ENCODE measurements around the gene LANCL3. TPM values are rescaled to one million over a fixed set of nuclear protein-coding genes. Genes with fewer than 3 reads are reported as not detected.

The LANCL3 gene
- total and polyA plus RNA-seq, 3 donors from 2014 or later = 0.67 to 1.1 (median 1.0) TPM

GRCh38 chrX:37678574-37678973 is 107.1 kb downstream of the LANCL3 start:
- intact Hi-C loops (cut with DNase I; ENCODE audit: low total_unique reads) = no loop called here
- Histone ChIP-seq H3K36me3 (ENCODE audit: low read depth, missing control alignments) (no peaks in the 10 kb centered on the region), H3K27me3 (no peaks in the 10 kb centered on the region), H3K9me3 (no peaks in the 10 kb centered on the region), H3K27ac (no peak overlapping the region), H3K4me3 (no peak overlapping the region), H3K4me1 (no peaks in the 10 kb centered on the region)
- no peak for TF ChIP-seq POLR2A (IDR thresholded peaks at IDR 0.05)
- no peak for TF ChIP-seq CTCF (IDR thresholded peaks at IDR 0.05)
- WGBS, 2 donors = 100% methylated on average over 1 of the region's 1 CpG
- no peak for DNase-seq

GRCh38 chrX:37679230-37679629 is 107.8 kb downstream of the LANCL3 start:
- no peak overlapping the region for H3K4me3 ChIP-seq
- DNase-seq = no peak
- no peak overlapping the region for H3K27ac ChIP-seq
- no peaks in the 10 kb centered on the region for H3K4me1 ChIP-seq
- intact Hi-C loops (cut with DNase I; ENCODE audit: low total_unique reads) = no loop called here
- no peaks in the 10 kb centered on the region for H3K9me3 ChIP-seq
- no peaks in the 10 kb centered on the region for H3K36me3 ChIP-seq (ENCODE audit: low read depth, missing control alignments)
- WGBS, 2 donors = 90 to 93% methylated on average over 1 of the region's 1 CpG
- H3K27me3 ChIP-seq = no peaks in the 10 kb centered on the region
- TF ChIP-seq CTCF (IDR thresholded peaks at IDR 0.05) (no peak), POLR2A (IDR thresholded peaks at IDR 0.05) (no peak)

GRCh38 chrX:37679888-37680287 is 108.4 kb downstream of the LANCL3 start:
- no peaks in the 10 kb centered on the region for H3K4me1 ChIP-seq
- H3K36me3 ChIP-seq (ENCODE audit: low read depth, missing control alignments) = no peaks in the 10 kb centered on the region
- no peak overlapping the region for H3K27ac ChIP-seq
- H3K4me3 ChIP-seq = no peak overlapping the region
- 38 to 60% methylated on average over 1 of the region's 1 CpG for WGBS, 2 donors
- no peaks in the 10 kb centered on the region for H3K9me3 ChIP-seq
- intact Hi-C loops (cut with DNase I; ENCODE audit: low total_unique reads) = no loop called here
- H3K27me3 ChIP-seq = no peaks in the 10 kb centered on the region
- no peak for DNase-seq
- no peak for TF ChIP-seq POLR2A (IDR thresholded peaks at IDR 0.05)
- no peak for TF ChIP-seq CTCF (IDR thresholded peaks at IDR 0.05)

- Histone ChIP-seq H3K27me3 (no peaks in the 10 kb centered on the region), H3K9me3 (no peaks in the 10 kb centered on the region), H3K36me3 (ENCODE audit: low read depth, missing control alignments) (no peaks in the 10 kb centered on the region), H3K4me1 (no peaks in the 10 kb centered on the region), H3K4me3 (no peak overlapping the region), H3K27ac (peak overlapping the region in 1 of 2 donors; percentile 41)
- intact Hi-C loops (cut with DNase I; ENCODE audit: low total_unique reads) = no loop called here
- no peak for DNase-seq
- TF ChIP-seq CTCF (IDR thresholded peaks at IDR 0.05) (no peak), POLR2A (IDR thresholded peaks at IDR 0.05) (no peak)
Measured at GRCh38 chrX:37684426-37684825, 113.0 kb downstream of the LANCL3 start.

- intact Hi-C loops (cut with DNase I; ENCODE audit: low total_unique reads) = no loop called here
- DNase-seq = no peak
- no peaks in the 10 kb centered on the region for H3K27me3 ChIP-seq
- H3K27ac ChIP-seq = peak overlapping the region in 1 of 2 donors; percentile 59
- WGBS, 2 donors = 40 to 42% methylated on average over 3 of the region's 3 CpGs
- H3K4me1 ChIP-seq = no peaks in the 10 kb centered on the region
- H3K9me3 ChIP-seq = no peaks in the 10 kb centered on the region
- H3K4me3 ChIP-seq = peak overlapping the region in 1 of 2 donors; percentile 53
- TF ChIP-seq POLR2A (IDR thresholded peaks at IDR 0.05) = no peak
- TF ChIP-seq CTCF (IDR thresholded peaks at IDR 0.05) = no peak
- H3K36me3 ChIP-seq (ENCODE audit: low read depth, missing control alignments) = no peaks in the 10 kb centered on the region
Measured at GRCh38 chrX:37684973-37685372, 113.5 kb downstream of the LANCL3 start.
